Hepatocyte (in vitro differentiated cells): Measurements from ENCODE around the gene MICOS13. TPM values are rescaled to one million over a fixed set of nuclear protein-coding genes. Genes with fewer than 3 reads are reported as not detected.
A peak's percentile ranks its signal among the peaks of the same experiment; 100 is the strongest.

Experiments
- DNase-seq: peaks from one replicate; pipeline ENCODE4 v3.0.0-alpha.2; 2016; ENCODE audit warnings: low spot score
- H2AFZ ChIP-seq: fragments of 200-600 bp; sonication (generic); 2 replicates; pipeline ENCODE4 v1.6.0; 2016; ENCODE audit warnings: antibody characterized with exemption, mild to moderate bottlenecking
- H3K27ac ChIP-seq: fragments of 200-600 bp; sonication (generic); 2 replicates; pipeline ENCODE4 v1.5.1; 2016; ENCODE audit warnings: mild to moderate bottlenecking
- H3K27me3 ChIP-seq: fragments of 200-600 bp; sonication (generic); 2 replicates; pipeline ENCODE4 v1.6.1; 2016
- H3K36me3 ChIP-seq: fragments of 200-600 bp; sonication (generic); replicated peaks from 2 replicates; pipeline ENCODE4 v1.5.1; 2016; ENCODE audit warnings: low read depth; ENCODE audit not compliant: insufficient read depth
- H3K4me1 ChIP-seq: fragments of 200-600 bp; sonication (generic); 2 replicates; pipeline ENCODE4 v1.5.1; 2016; ENCODE audit warnings: mild to moderate bottlenecking, moderate library complexity; ENCODE audit not compliant: insufficient read depth
- H3K4me2 ChIP-seq: fragments of 200-600 bp; sonication (generic); 2 replicates; pipeline ENCODE4 v1.6.0; 2016
- H3K4me3 ChIP-seq: fragments of 200-600 bp; sonication (generic); 2 replicates; pipeline ENCODE4 v1.5.1; 2016; ENCODE audit warnings: mild to moderate bottlenecking
- H3K79me2 ChIP-seq: fragments of 200-600 bp; sonication (generic); 2 replicates; pipeline ENCODE4 v1.6.0; 2017; ENCODE audit warnings: mild to moderate bottlenecking
- H3K9me2 ChIP-seq: fragments of 200-600 bp; sonication (generic); replicated peaks from 2 replicates; pipeline ENCODE4 v1.6.0; 2017; ENCODE audit warnings: mild to moderate bottlenecking; ENCODE audit not compliant: insufficient read depth
- H3K9me3 ChIP-seq: fragments of 200-600 bp; sonication (generic); 2 replicates; pipeline ENCODE4 v1.5.1; 2016; ENCODE audit warnings: low read depth, mild to moderate bottlenecking
- H4K20me1 ChIP-seq: fragments of 200-600 bp; sonication (generic); 2 replicates; pipeline ENCODE4 v1.6.0; 2016; ENCODE audit warnings: mild to moderate bottlenecking; ENCODE audit not compliant: insufficient read depth, poor library complexity, severe bottlenecking
- EZH2 ChIP-seq: fragments of 200-600 bp; sonication (generic); IDR thresholded peaks from 2 replicates; pipeline ENCODE4 v1.6.1; 2016; ENCODE audit warnings: antibody characterized with exemption, mild to moderate bottlenecking, borderline replicate concordance
- EZH2phosphoT487 ChIP-seq: fragments of 200-600 bp; sonication (generic); IDR thresholded peaks from one replicate; pipeline ENCODE4 v1.6.1; 2018; ENCODE audit warnings: antibody characterized with exemption, mild to moderate bottlenecking, low read depth, moderate library complexity; ENCODE audit not compliant: unreplicated experiment, severe bottlenecking
- WGBS: methylation state at CpG from one replicate; pipeline ENCODE4 v1.1.6; 2016; ENCODE audit warnings: low lambda C conversion rate; ENCODE audit errors: missing lambda C conversion rate; 5-methylcytosine and 5-hydroxymethylcytosine counted together
- polyA plus RNA-seq: library from polyadenylated mRNA; unstranded; fragments of >200 nt; fragmentation: Nextera tagmentation; extraction: Ambion mirVana; gene quantifications from 2 replicates; pipeline ENCODE4 v1.2.1, GENCODE V29; 2016
- total RNA-seq: library from RNA; depleted of rRNA; stranded (reverse); fragments of >200 nt; gene quantifications from 2 replicates; pipeline ENCODE4 v1.2.3, GENCODE V29; 2014
- TF ChIP-seq, protein P1 (sequence below): fragments of 200-600 bp; sonication (generic); IDR thresholded peaks from 2 replicates; pipeline ENCODE4 v1.5.1; 2016; ENCODE audit warnings: antibody characterized with exemption, mild to moderate bottlenecking; ENCODE audit not compliant: poor library complexity

MICOS13 gene
- total and polyA plus RNA-seq, 2 experiments from 2014 or later: 32.3 to 120 TPM

GRCh38 chr19:5684694-5685430, 4.5 kb upstream of the MICOS13 start:
- Histone ChIP-seq H3K79me2 (peaks cover 1% of the 10 kb centered on the region), H2AFZ (no peak overlapping the region), H3K27ac (no peak overlapping the region), H3K4me2 (no peak overlapping the region), H3K4me1 (no peaks in the 10 kb centered on the region), H4K20me1 (no peaks in the 10 kb centered on the region), H3K9me2 (no peaks in the 10 kb centered on the region), H3K36me3 (no peaks in the 10 kb centered on the region), H3K9me3 (no peaks in the 10 kb centered on the region), H3K27me3 (no peaks in the 10 kb centered on the region), H3K4me3 (no peak overlapping the region)
- DNase-seq: peak; percentile 4
- TF ChIP-seq, protein P1, sequence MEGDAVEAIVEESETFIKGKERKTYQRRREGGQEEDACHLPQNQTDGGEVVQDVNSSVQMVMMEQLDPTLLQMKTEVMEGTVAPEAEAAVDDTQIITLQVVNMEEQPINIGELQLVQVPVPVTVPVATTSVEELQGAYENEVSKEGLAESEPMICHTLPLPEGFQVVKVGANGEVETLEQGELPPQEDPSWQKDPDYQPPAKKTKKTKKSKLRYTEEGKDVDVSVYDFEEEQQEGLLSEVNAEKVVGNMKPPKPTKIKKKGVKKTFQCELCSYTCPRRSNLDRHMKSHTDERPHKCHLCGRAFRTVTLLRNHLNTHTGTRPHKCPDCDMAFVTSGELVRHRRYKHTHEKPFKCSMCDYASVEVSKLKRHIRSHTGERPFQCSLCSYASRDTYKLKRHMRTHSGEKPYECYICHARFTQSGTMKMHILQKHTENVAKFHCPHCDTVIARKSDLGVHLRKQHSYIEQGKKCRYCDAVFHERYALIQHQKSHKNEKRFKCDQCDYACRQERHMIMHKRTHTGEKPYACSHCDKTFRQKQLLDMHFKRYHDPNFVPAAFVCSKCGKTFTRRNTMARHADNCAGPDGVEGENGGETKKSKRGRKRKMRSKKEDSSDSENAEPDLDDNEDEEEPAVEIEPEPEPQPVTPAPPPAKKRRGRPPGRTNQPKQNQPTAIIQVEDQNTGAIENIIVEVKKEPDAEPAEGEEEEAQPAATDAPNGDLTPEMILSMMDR: no peak
- TF ChIP-seq EZH2 (no peak), EZH2phosphoT487 (no peak)
- 90% methylated on average over 21 of the region's 22 CpGs for WGBS

- Histone ChIP-seq H3K9me2 (no peaks in the 10 kb centered on the region), H3K27ac (no peak overlapping the region), H3K36me3 (no peaks in the 10 kb centered on the region), H3K79me2 (peaks cover 13% of the 10 kb centered on the region), H4K20me1 (no peaks in the 10 kb centered on the region), H3K4me1 (no peaks in the 10 kb centered on the region), H3K9me3 (no peaks in the 10 kb centered on the region), H3K4me2 (no peak overlapping the region), H3K4me3 (no peak overlapping the region), H2AFZ (no peak overlapping the region), H3K27me3 (no peaks in the 10 kb centered on the region)
- WGBS: 95% methylated on average over 10 of the region's 10 CpGs
- DNase-seq: no peak
- TF ChIP-seq, protein P1: no peak
- TF ChIP-seq EZH2: no peak
- TF ChIP-seq EZH2phosphoT487: no peak
Observed at GRCh38 chr19:5683177-5683886, 3.0 kb upstream of the MICOS13 start.

DNA sequence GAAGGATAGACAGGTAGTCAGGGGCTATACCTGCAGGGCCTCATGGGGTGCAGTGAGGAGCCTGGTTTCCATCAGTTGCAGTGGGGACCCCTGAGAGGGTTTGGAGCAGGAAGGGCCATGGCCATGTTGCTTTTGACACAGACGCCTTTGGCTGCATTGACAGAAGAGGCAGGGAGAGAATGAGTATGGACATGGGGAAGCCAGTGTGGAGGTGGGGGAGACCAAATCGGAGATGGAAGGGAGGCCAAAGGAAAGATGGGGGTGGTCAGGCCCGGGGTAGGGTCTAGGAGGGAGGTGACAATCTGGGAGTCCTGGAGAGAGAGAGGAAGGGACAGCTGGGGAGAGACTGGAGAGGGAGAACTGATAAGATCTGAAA, 1.8 kb upstream of the MICOS13 start:
- H3K36me3 ChIP-seq: no peaks in the 10 kb centered on the region
- no peaks in the 10 kb centered on the region for H3K4me1 ChIP-seq
- no peaks in the 10 kb centered on the region for H3K9me3 ChIP-seq
- TF ChIP-seq, protein P1: no peak
- TF ChIP-seq EZH2phosphoT487 (no peak), EZH2 (no peak)
- no peak for DNase-seq
- no peaks in the 10 kb centered on the region for H3K9me2 ChIP-seq
- H3K4me3 ChIP-seq: no peak overlapping the region
- peak overlapping the region; percentile 89 for H3K4me2 ChIP-seq
- WGBS: 92% methylated on average over 3 of the region's 3 CpGs
- H3K27ac ChIP-seq: no peak overlapping the region
- H3K27me3 ChIP-seq: no peaks in the 10 kb centered on the region
- peaks cover 13% of the 10 kb centered on the region for H3K79me2 ChIP-seq
- no peaks in the 10 kb centered on the region for H4K20me1 ChIP-seq
- no peak overlapping the region for H2AFZ ChIP-seq
